Hepatocyte (in vitro differentiated cells): ENCODE data around the gene MAP3K6. TPM values are rescaled to one million over a fixed set of nuclear protein-coding genes. Genes with fewer than 3 reads are reported as not detected.

ENCODE experiments used
- DNase-seq: peaks from one replicate; pipeline ENCODE4 v3.0.0-alpha.2; 2016; ENCODE audit warnings: low spot score
- H2AFZ ChIP-seq: fragments of 200-600 bp; sonication (generic); 2 replicates; pipeline ENCODE4 v1.6.0; 2016; ENCODE audit warnings: antibody characterized with exemption, mild to moderate bottlenecking
- H3K27ac ChIP-seq: fragments of 200-600 bp; sonication (generic); 2 replicates; pipeline ENCODE4 v1.5.1; 2016; ENCODE audit warnings: mild to moderate bottlenecking
- H3K27me3 ChIP-seq: fragments of 200-600 bp; sonication (generic); 2 replicates; pipeline ENCODE4 v1.6.1; 2016
- H3K36me3 ChIP-seq: fragments of 200-600 bp; sonication (generic); replicated peaks from 2 replicates; pipeline ENCODE4 v1.5.1; 2016; ENCODE audit warnings: low read depth; ENCODE audit not compliant: insufficient read depth
- H3K4me1 ChIP-seq: fragments of 200-600 bp; sonication (generic); 2 replicates; pipeline ENCODE4 v1.5.1; 2016; ENCODE audit warnings: mild to moderate bottlenecking, moderate library complexity; ENCODE audit not compliant: insufficient read depth
- H3K4me2 ChIP-seq: fragments of 200-600 bp; sonication (generic); 2 replicates; pipeline ENCODE4 v1.6.0; 2016
- H3K4me3 ChIP-seq: fragments of 200-600 bp; sonication (generic); 2 replicates; pipeline ENCODE4 v1.5.1; 2016; ENCODE audit warnings: mild to moderate bottlenecking
- H3K79me2 ChIP-seq: fragments of 200-600 bp; sonication (generic); 2 replicates; pipeline ENCODE4 v1.6.0; 2017; ENCODE audit warnings: mild to moderate bottlenecking
- H3K9me2 ChIP-seq: fragments of 200-600 bp; sonication (generic); replicated peaks from 2 replicates; pipeline ENCODE4 v1.6.0; 2017; ENCODE audit warnings: mild to moderate bottlenecking; ENCODE audit not compliant: insufficient read depth
- H3K9me3 ChIP-seq: fragments of 200-600 bp; sonication (generic); 2 replicates; pipeline ENCODE4 v1.5.1; 2016; ENCODE audit warnings: low read depth, mild to moderate bottlenecking
- H4K20me1 ChIP-seq: fragments of 200-600 bp; sonication (generic); 2 replicates; pipeline ENCODE4 v1.6.0; 2016; ENCODE audit warnings: mild to moderate bottlenecking; ENCODE audit not compliant: insufficient read depth, poor library complexity, severe bottlenecking
- CTCF ChIP-seq: fragments of 200-600 bp; sonication (generic); IDR thresholded peaks from 2 replicates; pipeline ENCODE4 v1.5.1; 2016; ENCODE audit warnings: antibody characterized with exemption, mild to moderate bottlenecking; ENCODE audit not compliant: poor library complexity
- EZH2 ChIP-seq: fragments of 200-600 bp; sonication (generic); IDR thresholded peaks from 2 replicates; pipeline ENCODE4 v1.6.1; 2016; ENCODE audit warnings: antibody characterized with exemption, mild to moderate bottlenecking, borderline replicate concordance
- EZH2phosphoT487 ChIP-seq: fragments of 200-600 bp; sonication (generic); IDR thresholded peaks from one replicate; pipeline ENCODE4 v1.6.1; 2018; ENCODE audit warnings: antibody characterized with exemption, mild to moderate bottlenecking, low read depth, moderate library complexity; ENCODE audit not compliant: unreplicated experiment, severe bottlenecking
- WGBS: methylation state at CpG from one replicate; pipeline ENCODE4 v1.1.6; 2016; ENCODE audit warnings: low lambda C conversion rate; ENCODE audit errors: missing lambda C conversion rate; 5-methylcytosine and 5-hydroxymethylcytosine counted together
- polyA plus RNA-seq: library from polyadenylated mRNA; unstranded; fragments of >200 nt; fragmentation: Nextera tagmentation; extraction: Ambion mirVana; gene quantifications from 2 replicates; pipeline ENCODE4 v1.2.1, GENCODE V29; 2016
- total RNA-seq: library from RNA; depleted of rRNA; stranded (reverse); fragments of >200 nt; gene quantifications from 2 replicates; pipeline ENCODE4 v1.2.3, GENCODE V29; 2014

MAP3K6 gene
- total and polyA plus RNA-seq, 2 experiments from 2014 or later, result 6.3 to 20.4 TPM

GRCh38 chr1:27403065-27403726, 36.4 kb upstream of the MAP3K6 start:
- H3K9me3 ChIP-seq, result no peaks in the 10 kb centered on the region
- no peak overlapping the region for H2AFZ ChIP-seq
- H3K27me3 ChIP-seq, result no peaks in the 10 kb centered on the region
- H3K79me2 ChIP-seq, result no peaks in the 10 kb centered on the region
- H3K27ac ChIP-seq, result peak overlapping the region; percentile 72
- H4K20me1 ChIP-seq, result no peaks in the 10 kb centered on the region
- WGBS, result 71% methylated on average over 24 of the region's 24 CpGs
- no peak overlapping the region for H3K4me3 ChIP-seq
- peaks cover 17% of the 10 kb centered on the region for H3K4me1 ChIP-seq
- H3K9me2 ChIP-seq, result no peaks in the 10 kb centered on the region
- no peak overlapping the region for H3K4me2 ChIP-seq
- TF ChIP-seq CTCF (peak; percentile 31), EZH2phosphoT487 (no peak)
- peak; percentile 56 for DNase-seq
- no peaks in the 10 kb centered on the region for H3K36me3 ChIP-seq

- TF ChIP-seq EZH2 (no peak), CTCF (peak; percentile 63)
- no peak overlapping the region for H3K4me3 ChIP-seq
- peaks cover 17% of the 10 kb centered on the region for H3K4me1 ChIP-seq
- H3K4me2 ChIP-seq, result no peak overlapping the region
- 59% methylated on average over 8 of the region's 8 CpGs for WGBS
- no peaks in the 10 kb centered on the region for H4K20me1 ChIP-seq
- H3K27me3 ChIP-seq, result no peaks in the 10 kb centered on the region
- H3K9me2 ChIP-seq, result no peaks in the 10 kb centered on the region
- H3K9me3 ChIP-seq, result no peaks in the 10 kb centered on the region
- peak overlapping the region; percentile 72 for H3K27ac ChIP-seq
- no peak overlapping the region for H2AFZ ChIP-seq
- no peaks in the 10 kb centered on the region for H3K79me2 ChIP-seq
- H3K36me3 ChIP-seq, result no peaks in the 10 kb centered on the region
- peak; percentile 85 for DNase-seq
These were observed 35.6 kb upstream of the MAP3K6 start for GRCh38 chr1:27402349-27402754.

- no peaks in the 10 kb centered on the region for H4K20me1 ChIP-seq
- DNase-seq, result no peak
- no peaks in the 10 kb centered on the region for H3K27me3 ChIP-seq
- H3K4me2 ChIP-seq, result no peak overlapping the region
- H3K4me3 ChIP-seq, result no peak overlapping the region
- H3K4me1 ChIP-seq, result peaks cover 17% of the 10 kb centered on the region
- no peaks in the 10 kb centered on the region for H3K36me3 ChIP-seq
- 92% methylated on average over 5 of the region's 5 CpGs for WGBS
- H2AFZ ChIP-seq, result no peak overlapping the region
- no peak for TF ChIP-seq CTCF
- TF ChIP-seq EZH2, result no peak
- no peak for TF ChIP-seq EZH2phosphoT487
- H3K9me2 ChIP-seq, result no peaks in the 10 kb centered on the region
- H3K9me3 ChIP-seq, result no peaks in the 10 kb centered on the region
- no peaks in the 10 kb centered on the region for H3K79me2 ChIP-seq
- H3K27ac ChIP-seq, result no peak overlapping the region
These were observed 34.2 kb upstream of the MAP3K6 start for GRCh38 chr1:27400963-27401341.
